Upper lobe of left lung (tissue), 6 donors: ENCODE results near the gene SLC27A1. TPM values are rescaled to one million over a fixed set of nuclear protein-coding genes. Genes with fewer than 3 reads are reported as not detected.
"Not testable (repeated sequence)": the region's sequence is repeated elsewhere in the genome, so short reads cannot be mapped to it uniquely, and the experiment has no call there.

Source experiments
- ATAC-seq, 2 donors: fragments of 200-7000 bp; cut with Tn5 transposase; one replicate each; pipeline ENCODE4 v1.9.1; 2022; ENCODE audit warnings: mild to moderate bottlenecking in 2 of 2, moderate library complexity in 2 of 2; ENCODE audit not compliant: low FRiP score in 2 of 2
- DNase-seq, 2 donors: peaks; one replicate each; pipeline ENCODE4 v3.0.0-alpha.2; 2019 to 2020
- H3K27ac ChIP-seq, 4 donors: fragments of 200-600 bp; sonication (generic); one replicate each; pipeline ENCODE4 v1.5.1; 2016 to 2019
- H3K27me3 ChIP-seq, 4 donors: fragments of 200-600 bp; sonication (generic); one replicate each; pipeline ENCODE4 v1.5.1; 2017 to 2019
- H3K36me3 ChIP-seq, 4 donors: fragments of 200-600 bp; sonication (generic); one replicate each; pipeline ENCODE4 v1.5.1; 2016 to 2019
- H3K4me1 ChIP-seq, 4 donors: fragments of 200-600 bp; sonication (generic); one replicate each; pipeline ENCODE4 v1.5.1; 2018 to 2019
- H3K4me3 ChIP-seq, 4 donors: fragments of 200-600 bp; sonication (generic); one replicate each; pipeline ENCODE4 v1.5.1; 2017 to 2019; ENCODE audit warnings: mild to moderate bottlenecking in 2 of 4, moderate library complexity in 1 of 4
- H3K9me3 ChIP-seq, 4 donors: fragments of 200-600 bp; sonication (generic); one replicate each; pipeline ENCODE4 v1.5.1; 2018 to 2019
- EP300 ChIP-seq, 4 donors: sonication (generic); formaldehyde crosslinking; IDR thresholded peaks; one replicate each; pipeline ENCODE4 v1.5.1; 2017; ENCODE audit warnings: antibody characterized with exemption in 4 of 4, control low read depth in 2 of 4
- POLR2A ChIP-seq, 4 donors: fragments of 450-650 bp; IDR thresholded peaks; one replicate each; pipeline ENCODE4 v1.5.1; 2016 to 2017; ENCODE audit warnings: antibody characterized with exemption in 4 of 4, mild to moderate bottlenecking in 2 of 4
- POLR2AphosphoS5 ChIP-seq, 2 donors: sonication (generic); formaldehyde crosslinking; IDR thresholded peaks; one replicate each; pipeline ENCODE4 v1.5.1; 2017; ENCODE audit warnings: antibody characterized with exemption in 2 of 2
- WGBS, 2 donors: methylation state at CpG; one replicate each; pipeline ENCODE4 v1.1.5; 2017 to 2018; 5-methylcytosine and 5-hydroxymethylcytosine counted together
- total RNA-seq, 6 donors: library from RNA; depleted of rRNA in 4 of 6; stranded (reverse); fragments of >200 nt in 4 of 6; gene quantifications; one replicate each; pipeline versions ENCODE4 v1.1.0 to v1.2.1, GENCODE V29; 2016 to 2021
- TF ChIP-seq, protein P1 (sequence below), 6 experiments: fragments of 450-650 bp in 4 of 6; fragments of 200-600 bp in 2 of 6; sonication (generic) in 2 of 6; IDR thresholded peaks; one replicate each; pipeline ENCODE4 v1.5.1; 2016 to 2019; ENCODE audit warnings: antibody characterized with exemption in 6 of 6
- donor health status: DM: no; HTN: no; CAD: no; lungs with moderate emphysema.
- donor health status: DM: no; HTN: yes; CAD: no; lungs with severe emphysema.

Gene SLC27A1
- total RNA-seq, 6 donors from 2014 or later: 21.0 to 88.0 (median 30.8) TPM

DNA sequence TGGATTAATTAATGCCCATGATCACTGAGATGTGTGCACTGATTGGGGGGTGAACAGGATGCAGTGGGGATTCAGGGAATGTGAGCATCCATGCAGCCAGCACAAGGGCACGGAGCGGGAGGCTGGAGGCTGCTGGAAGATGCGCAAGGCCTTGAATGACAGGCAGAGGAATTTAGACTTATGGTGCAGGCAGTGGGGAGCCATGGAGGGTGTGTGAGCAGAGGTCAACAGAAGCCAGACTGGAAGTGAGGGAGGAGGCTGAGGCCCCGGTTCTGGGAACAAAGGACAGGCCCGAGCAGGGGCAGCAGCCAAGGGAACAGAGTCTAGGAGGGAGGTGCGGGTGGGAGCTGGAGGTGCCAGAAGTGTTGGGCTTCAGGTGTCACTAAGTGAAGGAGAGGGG, 77.8 kb downstream of the SLC27A1 start:
- Histone ChIP-seq H3K36me3 (no peaks in the 10 kb centered on the region), H3K9me3 (no peaks in the 10 kb centered on the region), H3K27ac (no peak overlapping the region), H3K4me3 (no peak overlapping the region), H3K27me3 (no peaks in the 10 kb centered on the region), H3K4me1 (peaks cover 0 to 4% (median 0%) of the 10 kb centered on the region in 4 donors)
- TF ChIP-seq POLR2A (IDR thresholded peaks at IDR 0.05) (no peak), POLR2AphosphoS5 (IDR thresholded peaks at IDR 0.05) (no peak), EP300 (IDR thresholded peaks at IDR 0.05) (no peak)
- TF ChIP-seq, protein P1, sequence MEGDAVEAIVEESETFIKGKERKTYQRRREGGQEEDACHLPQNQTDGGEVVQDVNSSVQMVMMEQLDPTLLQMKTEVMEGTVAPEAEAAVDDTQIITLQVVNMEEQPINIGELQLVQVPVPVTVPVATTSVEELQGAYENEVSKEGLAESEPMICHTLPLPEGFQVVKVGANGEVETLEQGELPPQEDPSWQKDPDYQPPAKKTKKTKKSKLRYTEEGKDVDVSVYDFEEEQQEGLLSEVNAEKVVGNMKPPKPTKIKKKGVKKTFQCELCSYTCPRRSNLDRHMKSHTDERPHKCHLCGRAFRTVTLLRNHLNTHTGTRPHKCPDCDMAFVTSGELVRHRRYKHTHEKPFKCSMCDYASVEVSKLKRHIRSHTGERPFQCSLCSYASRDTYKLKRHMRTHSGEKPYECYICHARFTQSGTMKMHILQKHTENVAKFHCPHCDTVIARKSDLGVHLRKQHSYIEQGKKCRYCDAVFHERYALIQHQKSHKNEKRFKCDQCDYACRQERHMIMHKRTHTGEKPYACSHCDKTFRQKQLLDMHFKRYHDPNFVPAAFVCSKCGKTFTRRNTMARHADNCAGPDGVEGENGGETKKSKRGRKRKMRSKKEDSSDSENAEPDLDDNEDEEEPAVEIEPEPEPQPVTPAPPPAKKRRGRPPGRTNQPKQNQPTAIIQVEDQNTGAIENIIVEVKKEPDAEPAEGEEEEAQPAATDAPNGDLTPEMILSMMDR (IDR thresholded peaks at IDR 0.05): no peak
- DNase-seq (no peak), ATAC-seq (no peak)
- WGBS, 2 donors: 87 to 88% methylated on average over 6 of the region's 6 CpGs

- Histone ChIP-seq H3K4me1 (peaks cover 0 to 13% (median 4%) of the 10 kb centered on the region in 4 donors), H3K27ac (no peak overlapping the region), H3K27me3 (no peaks in the 10 kb centered on the region), H3K9me3 (no peaks in the 10 kb centered on the region), H3K4me3 (no peak overlapping the region), H3K36me3 (no peaks in the 10 kb centered on the region)
- TF ChIP-seq, protein P1 (IDR thresholded peaks at IDR 0.05): no peak
- TF ChIP-seq EP300 (IDR thresholded peaks at IDR 0.05): no peak
- ATAC-seq: no peak
- DNase-seq: no peak
- WGBS, 2 donors: 70 to 71% methylated on average over 5 of the region's 5 CpGs
Observed at GRCh38 chr19:17549085-17549740, 78.9 kb downstream of the SLC27A1 start.

DNA sequence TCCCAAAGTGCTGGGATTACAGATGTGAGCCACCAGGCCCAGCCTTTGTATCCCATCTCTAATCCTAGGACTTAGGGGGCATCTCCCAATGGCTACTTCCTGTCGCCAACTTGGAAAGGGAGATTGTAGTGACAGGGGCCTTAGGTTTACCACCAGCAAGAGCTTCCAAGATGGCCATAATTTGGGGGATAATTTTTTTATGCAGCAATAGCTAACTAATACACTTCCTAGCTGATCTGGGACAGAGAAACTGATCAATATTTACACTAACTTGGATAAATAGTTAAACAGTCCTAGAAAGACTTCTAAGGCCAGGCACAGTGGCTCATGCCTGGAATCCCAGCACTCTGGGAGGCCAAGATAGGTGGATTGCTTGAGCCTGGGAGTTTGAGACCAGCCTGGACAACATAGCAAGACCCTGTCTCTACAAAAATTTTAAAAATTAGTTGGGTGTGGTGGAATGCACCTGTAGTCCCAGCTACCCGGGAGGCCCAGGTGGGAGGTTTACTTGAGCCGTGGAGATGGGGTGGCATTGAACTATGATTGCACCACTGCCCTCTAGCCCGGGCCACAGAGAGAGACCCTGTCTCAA, 79.8 kb downstream of the SLC27A1 start:
- Histone ChIP-seq H3K9me3 (no peaks in the 10 kb centered on the region), H3K4me1 (peaks cover 5 to 18% (median 9%) of the 10 kb centered on the region in 4 donors), H3K27ac (no peak overlapping the region), H3K36me3 (no peaks in the 10 kb centered on the region), H3K27me3 (no peaks in the 10 kb centered on the region), H3K4me3 (no peak overlapping the region)
- no peak for ATAC-seq
- no peak for DNase-seq
- TF ChIP-seq, protein P1 (IDR thresholded peaks at IDR 0.05): no peak
- TF ChIP-seq POLR2AphosphoS5 (IDR thresholded peaks at IDR 0.05) (no peak), POLR2A (IDR thresholded peaks at IDR 0.05) (no peak), EP300 (IDR thresholded peaks at IDR 0.05) (no peak)
- WGBS, 2 donors: 93 to 94% methylated on average over 4 of the region's 4 CpGs

DNA sequence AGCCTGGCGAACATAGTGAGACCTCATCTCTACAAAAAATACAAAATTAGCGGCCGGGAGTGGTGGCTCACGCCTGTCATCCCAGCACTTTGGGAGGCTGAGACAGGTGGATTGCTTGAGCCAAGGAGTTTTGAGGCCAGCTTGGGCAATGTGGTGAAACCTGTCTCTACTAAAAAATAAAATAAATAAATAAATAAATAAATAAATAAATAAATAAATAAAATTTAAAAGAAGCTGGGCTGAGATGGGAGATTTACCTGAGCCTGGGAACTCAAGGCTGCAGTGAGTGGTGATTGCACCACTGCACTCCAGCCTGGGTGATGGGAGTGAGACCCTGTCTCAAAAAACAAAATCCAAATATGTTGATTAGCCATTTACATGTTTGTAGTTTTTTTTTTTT, 82.4 kb downstream of the SLC27A1 start:
- not testable (repeated sequence) for ATAC-seq, DNase-seq, H3K36me3 ChIP-seq, H3K9me3 ChIP-seq, H3K4me3 ChIP-seq, H3K27me3 ChIP-seq
- H3K4me1 ChIP-seq: peaks cover 19 to 36% (median 21%) of the 10 kb centered on the region in 4 donors
- 94 to 100% methylated on average over 4 of the region's 4 CpGs for WGBS, 2 donors
- H3K27ac ChIP-seq: peak overlapping the region in 2 of 4 donors; percentile 66 to 78

DNA sequence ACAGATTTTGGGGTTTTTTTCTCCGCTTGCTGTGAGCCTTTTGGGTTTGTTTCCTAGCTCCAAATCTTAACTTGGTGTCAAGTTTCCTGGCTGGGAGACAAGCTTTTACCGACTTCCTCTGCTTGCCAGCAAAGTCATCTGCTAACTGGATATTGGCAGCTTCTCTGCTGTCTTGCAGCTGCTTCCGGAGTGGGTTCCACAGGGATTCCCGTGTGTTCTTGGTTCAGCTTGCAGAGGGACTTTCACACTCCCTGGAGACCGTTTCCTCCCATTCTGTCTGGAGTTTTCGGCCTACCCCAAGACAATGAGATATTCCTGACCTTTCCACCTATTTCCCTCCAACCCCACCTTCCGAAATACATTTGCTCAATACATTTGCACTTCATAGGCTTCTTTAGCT, 82.9 kb downstream of the SLC27A1 start:
- no peak for ATAC-seq
- TF ChIP-seq POLR2A (IDR thresholded peaks at IDR 0.05) (no peak), POLR2AphosphoS5 (IDR thresholded peaks at IDR 0.05) (peak; percentile 76 to 78), EP300 (IDR thresholded peaks at IDR 0.05) (peak in 1 of 4 donors; percentile 62)
- TF ChIP-seq, protein P1 (IDR thresholded peaks at IDR 0.05): no peak
- Histone ChIP-seq H3K4me3 (no peak overlapping the region), H3K27me3 (no peaks in the 10 kb centered on the region), H3K27ac (peak overlapping the region; percentile 53 to 78 (median 64)), H3K36me3 (no peaks in the 10 kb centered on the region), H3K4me1 (peaks cover 20 to 39% (median 24%) of the 10 kb centered on the region in 4 donors), H3K9me3 (no peaks in the 10 kb centered on the region)
- peak in 1 of 2 donors; percentile 53 for DNase-seq
- WGBS, 2 donors: 33 to 36% methylated on average over 7 of the region's 7 CpGs
